ENCODE results near the gene FAM120B.
"Not testable (repeated sequence)": the region's sequence is repeated elsewhere in the genome, so short reads cannot be mapped to it uniquely, and the experiment has no call there.

FAM120B gene

GRCh38 chr6:170306324-170307079 is at the start of gene FAM120B:
Gene FAM120B, plus strand, starts transcription at chr6:170306758. Its CDS starts 10,633 bp downstream, at chr6:170317391.
- DNase-seq: peak; percentile 97

GRCh38 chr6:170257376-170257775 is 49.2 kb upstream of the FAM120B start:
- DNase-seq: peak; percentile 26

GRCh38 chr6:170258407-170258806 is 48.2 kb upstream of the FAM120B start:
- DNase-seq: no peak

GRCh38 chr6:170259278-170259677 is 47.3 kb upstream of the FAM120B start:
- DNase-seq: no peak

- peak; percentile 50 for DNase-seq
Observed at GRCh38 chr6:170260686-170261085, 45.9 kb upstream of the FAM120B start.

GRCh38 chr6:170261643-170262488 is 44.7 kb upstream of the FAM120B start:
- no peak for DNase-seq

GRCh38 chr6:170262489-170263088 is 44.0 kb upstream of the FAM120B start:
- DNase-seq: no peak

GRCh38 chr6:170263410-170263809 is 43.1 kb upstream of the FAM120B start:
- DNase-seq: no peak

GRCh38 chr6:170264086-170264485 is 42.5 kb upstream of the FAM120B start:
- DNase-seq: no peak

- DNase-seq: not testable (repeated sequence)
Observed at GRCh38 chr6:170264644-170265043, 41.9 kb upstream of the FAM120B start.

- peak; percentile 55 for DNase-seq
Observed at GRCh38 chr6:170265655-170266054, 40.9 kb upstream of the FAM120B start.

- no peak for DNase-seq
Observed at GRCh38 chr6:170266061-170266825, 40.3 kb upstream of the FAM120B start.

- no peak for DNase-seq
Observed at GRCh38 chr6:170267688-170268087, 38.9 kb upstream of the FAM120B start.

- DNase-seq: no peak
Observed at GRCh38 chr6:170268216-170269129, 38.1 kb upstream of the FAM120B start.

- DNase-seq: no peak
Observed at GRCh38 chr6:170269151-170269845, 37.3 kb upstream of the FAM120B start.

GRCh38 chr6:170269846-170270541 is 36.6 kb upstream of the FAM120B start:
- no peak for DNase-seq

- DNase-seq: no peak
Observed at GRCh38 chr6:170270984-170271593, 35.5 kb upstream of the FAM120B start.

GRCh38 chr6:170271771-170272314 is 34.7 kb upstream of the FAM120B start:
- DNase-seq: peak; percentile 73

GRCh38 chr6:170272341-170273065 is 34.1 kb upstream of the FAM120B start:
- no peak for DNase-seq

Measured in RPMI8226 (cell line).